Measurements from ENCODE around the gene NELFA. TPM values are rescaled to one million over a fixed set of nuclear protein-coding genes. Genes with fewer than 3 reads are reported as not detected.
"Not testable (repeated sequence)": the region's sequence is repeated elsewhere in the genome, so short reads cannot be mapped to it uniquely, and the experiment has no call there.

The NELFA gene
- total RNA-seq, 4 donors from 2014 or later = 27.7 to 56.9 (median 42.8) TPM

DNA sequence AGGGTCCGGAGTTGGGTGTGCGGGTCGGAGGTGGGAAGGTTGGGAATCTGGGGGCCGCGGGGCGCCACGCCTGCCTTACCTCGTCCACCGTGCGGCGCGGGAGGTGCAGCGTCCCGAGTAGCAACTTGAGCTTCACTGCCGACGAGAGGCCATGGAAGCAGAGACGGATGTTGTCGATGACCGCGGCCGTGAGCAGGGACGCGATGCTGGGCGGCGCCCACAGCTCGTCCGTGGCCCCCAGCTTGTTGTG, 178 bp downstream of the NELFA start:
- no peaks in the 10 kb centered on the region for H3K9me3 ChIP-seq
- H3K36me3 ChIP-seq = peaks cover 0 to 5% (median 0%) of the 10 kb centered on the region in 3 donors
- peaks cover 0 to 14% (median 7%) of the 10 kb centered on the region in 4 donors for H3K4me1 ChIP-seq
- H3K27me3 ChIP-seq = no peaks in the 10 kb centered on the region
- TF ChIP-seq, protein P1, sequence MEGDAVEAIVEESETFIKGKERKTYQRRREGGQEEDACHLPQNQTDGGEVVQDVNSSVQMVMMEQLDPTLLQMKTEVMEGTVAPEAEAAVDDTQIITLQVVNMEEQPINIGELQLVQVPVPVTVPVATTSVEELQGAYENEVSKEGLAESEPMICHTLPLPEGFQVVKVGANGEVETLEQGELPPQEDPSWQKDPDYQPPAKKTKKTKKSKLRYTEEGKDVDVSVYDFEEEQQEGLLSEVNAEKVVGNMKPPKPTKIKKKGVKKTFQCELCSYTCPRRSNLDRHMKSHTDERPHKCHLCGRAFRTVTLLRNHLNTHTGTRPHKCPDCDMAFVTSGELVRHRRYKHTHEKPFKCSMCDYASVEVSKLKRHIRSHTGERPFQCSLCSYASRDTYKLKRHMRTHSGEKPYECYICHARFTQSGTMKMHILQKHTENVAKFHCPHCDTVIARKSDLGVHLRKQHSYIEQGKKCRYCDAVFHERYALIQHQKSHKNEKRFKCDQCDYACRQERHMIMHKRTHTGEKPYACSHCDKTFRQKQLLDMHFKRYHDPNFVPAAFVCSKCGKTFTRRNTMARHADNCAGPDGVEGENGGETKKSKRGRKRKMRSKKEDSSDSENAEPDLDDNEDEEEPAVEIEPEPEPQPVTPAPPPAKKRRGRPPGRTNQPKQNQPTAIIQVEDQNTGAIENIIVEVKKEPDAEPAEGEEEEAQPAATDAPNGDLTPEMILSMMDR (IDR thresholded peaks at IDR 0.05) = no peak
- no peak for TF ChIP-seq POLR2A (IDR thresholded peaks at IDR 0.05)
- peak overlapping the region; percentile 91 to 97 (median 94) for H3K27ac ChIP-seq
- H3K4me3 ChIP-seq = peak overlapping the region; percentile 64 to 94 (median 92)
- no peak for DNase-seq

DNA sequence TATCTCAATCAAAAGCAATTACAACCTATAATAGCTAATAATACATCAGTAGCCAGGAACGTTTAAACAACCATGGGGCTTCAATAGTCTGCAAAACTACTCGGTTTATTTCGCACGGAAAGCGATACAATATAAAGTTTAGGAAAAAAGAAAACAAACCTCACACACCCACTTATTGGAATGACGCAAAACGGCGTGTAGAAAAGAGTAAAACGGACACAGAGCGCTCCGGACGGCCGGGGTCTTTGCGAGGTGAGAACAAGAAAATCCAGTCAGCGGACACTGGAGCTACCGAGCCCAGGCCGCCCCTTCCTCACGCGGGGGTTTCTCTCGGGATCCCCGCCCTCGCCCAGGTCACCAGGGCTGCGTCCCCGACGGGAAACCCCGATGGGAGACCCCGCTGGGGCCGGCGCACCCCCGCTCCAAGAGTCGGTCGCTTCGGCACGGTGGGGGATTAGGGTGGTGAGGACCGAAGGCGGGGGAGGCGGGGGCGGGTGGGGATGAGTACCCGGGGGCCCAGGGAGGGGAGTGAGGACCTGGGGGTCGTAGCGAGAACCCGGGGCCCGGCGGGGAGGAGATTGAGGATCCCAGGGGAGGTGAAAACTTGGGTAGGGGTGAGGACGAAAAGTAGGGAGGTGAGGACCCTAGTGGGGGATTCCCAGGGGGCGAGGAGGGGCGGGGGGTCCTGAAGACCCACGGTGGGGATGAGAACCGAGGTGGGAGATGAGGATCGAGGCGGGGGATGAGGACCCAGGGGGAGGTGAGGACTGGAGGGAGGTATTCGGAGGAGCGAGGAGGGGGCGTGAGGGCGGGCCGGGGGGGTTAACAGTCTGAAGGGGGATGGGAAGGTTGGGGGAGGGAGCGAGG, 737 bp downstream of the NELFA start:
- peak overlapping the region; percentile 91 to 97 (median 94) for H3K27ac ChIP-seq
- DNase-seq = no peak
- H3K9me3 ChIP-seq = no peaks in the 10 kb centered on the region
- TF ChIP-seq POLR2A (IDR thresholded peaks at IDR 0.05) = no peak
- TF ChIP-seq, protein P1 (IDR thresholded peaks at IDR 0.05) = no peak
- peak overlapping the region; percentile 64 to 94 (median 92) for H3K4me3 ChIP-seq
- peaks cover 0 to 11% (median 0%) of the 10 kb centered on the region in 3 donors for H3K36me3 ChIP-seq
- peaks cover 0 to 14% (median 7%) of the 10 kb centered on the region in 4 donors for H3K4me1 ChIP-seq
- H3K27me3 ChIP-seq = no peaks in the 10 kb centered on the region

DNA sequence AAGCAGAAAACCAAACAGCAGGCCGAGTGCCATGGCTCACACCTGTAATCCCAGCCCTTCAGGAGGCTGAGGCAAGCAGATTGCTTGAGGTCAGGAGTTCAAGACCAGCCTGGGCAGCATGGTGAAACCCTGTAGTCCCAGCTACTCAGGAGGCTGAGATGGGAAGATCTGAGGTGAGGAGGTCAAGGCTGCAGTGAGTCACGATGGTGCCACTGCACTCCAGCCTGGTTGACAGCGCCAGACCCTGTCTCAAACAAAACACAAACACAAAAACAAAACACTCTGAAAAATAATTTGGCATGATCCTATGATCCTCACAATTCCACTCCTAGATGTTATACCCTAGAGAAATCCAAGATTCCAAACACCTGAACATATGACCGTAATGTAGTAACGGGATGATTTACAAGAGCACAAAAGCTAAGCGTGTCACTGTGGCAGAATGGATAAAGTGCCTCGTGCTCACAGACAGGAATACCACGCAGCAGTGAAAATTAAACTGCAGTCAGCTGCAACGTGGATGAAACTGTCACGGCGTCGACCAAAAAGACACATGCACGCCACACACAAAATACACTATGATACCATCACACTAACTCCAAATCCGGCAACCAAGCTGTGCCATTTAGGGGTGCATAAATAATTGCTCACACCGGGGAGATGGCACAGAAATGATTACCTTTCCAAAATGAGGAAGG, 1.7 kb downstream of the NELFA start:
- DNase-seq = no peak
- H3K4me3 ChIP-seq = peak overlapping the region in 2 of 4 donors; percentile 93 to 94
- H3K36me3 ChIP-seq = peaks cover 0 to 13% (median 0%) of the 10 kb centered on the region in 3 donors
- H3K27me3 ChIP-seq = no peaks in the 10 kb centered on the region
- no peaks in the 10 kb centered on the region for H3K9me3 ChIP-seq
- no peak for TF ChIP-seq POLR2A (IDR thresholded peaks at IDR 0.05)
- TF ChIP-seq, protein P1 (IDR thresholded peaks at IDR 0.05) = no peak
- H3K27ac ChIP-seq = no peak overlapping the region
- H3K4me1 ChIP-seq = peaks cover 0 to 14% (median 7%) of the 10 kb centered on the region in 4 donors

DNA sequence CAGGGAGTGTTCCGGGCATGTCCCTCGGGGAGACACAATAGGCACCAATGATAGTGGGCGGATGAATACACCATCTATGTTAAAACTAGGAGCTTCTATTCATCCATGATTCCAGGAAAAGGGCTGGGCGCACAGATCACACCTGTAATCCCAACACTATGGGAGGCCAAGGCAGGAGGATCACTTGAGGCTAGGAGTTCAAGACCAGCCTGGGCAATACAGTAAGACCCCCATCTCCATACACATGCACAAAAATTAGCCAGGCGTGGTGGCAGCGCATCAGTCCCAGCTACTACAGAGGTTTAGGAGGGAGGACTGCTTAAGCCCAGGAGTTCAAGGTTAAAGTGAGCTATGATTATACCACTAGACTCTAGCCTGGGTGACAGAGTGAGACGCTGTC, 2.4 kb downstream of the NELFA start:
- H3K36me3 ChIP-seq = peaks cover 0 to 13% (median 0%) of the 10 kb centered on the region in 3 donors
- no peak overlapping the region for H3K4me3 ChIP-seq
- no peak overlapping the region for H3K27ac ChIP-seq
- no peaks in the 10 kb centered on the region for H3K9me3 ChIP-seq
- no peak for DNase-seq
- TF ChIP-seq POLR2A (IDR thresholded peaks at IDR 0.05) = no peak
- TF ChIP-seq, protein P1 (IDR thresholded peaks at IDR 0.05) = no peak
- H3K27me3 ChIP-seq = no peaks in the 10 kb centered on the region
- H3K4me1 ChIP-seq = peaks cover 0 to 14% (median 7%) of the 10 kb centered on the region in 4 donors

DNA sequence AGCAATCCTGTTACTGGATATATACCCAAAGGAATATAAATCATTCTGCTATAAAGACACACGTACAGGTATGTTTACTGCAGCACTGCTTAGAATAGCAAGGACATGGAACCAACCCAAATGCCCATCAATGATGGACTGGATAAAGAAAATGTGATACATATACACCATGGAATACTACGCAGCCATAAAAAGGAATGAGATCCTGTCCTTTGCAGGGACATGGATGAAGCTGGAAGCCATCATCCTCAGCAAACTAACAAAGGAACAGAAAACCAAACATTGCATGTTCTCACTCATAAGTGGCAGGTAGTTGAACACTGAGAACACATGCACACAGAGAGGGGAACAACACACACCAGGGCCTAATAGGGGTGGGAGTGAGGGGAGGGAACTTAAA, 5.4 kb downstream of the NELFA start:
- not testable (repeated sequence) for H3K4me1 ChIP-seq, H3K27ac ChIP-seq, H3K27me3 ChIP-seq, H3K9me3 ChIP-seq, DNase-seq, H3K4me3 ChIP-seq
- H3K36me3 ChIP-seq = peaks cover 0 to 13% (median 0%) of the 10 kb centered on the region in 3 donors

DNA sequence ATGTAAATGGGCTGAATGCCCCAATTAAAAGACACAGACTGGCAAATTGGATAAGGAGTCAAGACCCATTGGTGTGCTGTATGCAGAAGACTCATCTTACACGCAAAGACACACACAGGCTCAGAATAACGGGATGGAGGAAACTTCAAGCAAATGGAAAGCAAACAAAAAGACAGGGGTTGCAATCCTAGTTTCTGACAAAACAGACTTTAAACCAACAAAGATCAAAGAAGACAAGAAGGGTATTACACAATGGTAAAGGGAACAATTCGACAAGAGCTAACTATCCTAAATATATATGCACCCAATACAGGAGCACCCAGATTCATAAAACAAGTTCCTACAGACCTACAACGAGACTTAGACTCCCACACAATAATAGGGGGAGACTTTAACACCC, 9.5 kb downstream of the NELFA start:
- not testable (repeated sequence) for H3K27me3 ChIP-seq, H3K9me3 ChIP-seq, DNase-seq, H3K4me1 ChIP-seq, H3K27ac ChIP-seq, H3K4me3 ChIP-seq
- peaks cover 0 to 13% (median 0%) of the 10 kb centered on the region in 3 donors for H3K36me3 ChIP-seq

Measured in Peyer's patch (tissue), 4 donors.